HEK293T (cell line): ENCODE results near the gene NUDT12.

Experiments
- CTCF ChIA-PET: fragments of 350-600 bp; formaldehyde crosslinking; extraction: SDS; loops from one replicate; lab custom pipeline; 2021; ENCODE audit warnings: antibody characterized with exemption, inconsistent platforms; lab: Yijun Ruan, JAX
- POLR2A ChIA-PET: fragments of 350-600 bp; formaldehyde crosslinking; extraction: SDS; loops from one replicate; lab custom pipeline; 2020; ENCODE audit warnings: antibody characterized with exemption, inconsistent platforms; lab: Yijun Ruan, JAX
- DNase-seq: peaks from one replicate; pipeline ENCODE4 v3.0.0; 2012; ENCODE audit warnings: mixed read lengths; ENCODE audit errors: extremely low spot score
- ARNT ChIP-seq: fragments of 450-650 bp; IDR thresholded peaks from 2 replicates; pipeline ENCODE4 v1.6.1; 2017; ENCODE audit warnings: mild to moderate bottlenecking
- BHLHE40 ChIP-seq: fragments of 450-650 bp; IDR thresholded peaks from 2 replicates; pipeline ENCODE4 v1.6.1; 2016; ENCODE audit warnings: mild to moderate bottlenecking, moderate library complexity, borderline replicate concordance
- CTBP1 ChIP-seq: fragments of 450-650 bp; IDR thresholded peaks from 2 replicates; pipeline ENCODE4 v1.6.1; 2016; ENCODE audit warnings: borderline replicate concordance
- ELF4 ChIP-seq: fragments of 450-650 bp; IDR thresholded peaks from 2 replicates; pipeline ENCODE4 v1.6.1; 2017; ENCODE audit warnings: antibody characterized with exemption
- FOXA1 ChIP-seq: fragments of 450-650 bp; IDR thresholded peaks from 2 replicates; pipeline ENCODE4 v1.6.1; 2016; ENCODE audit warnings: mild to moderate bottlenecking
- FOXK2 ChIP-seq: fragments of 450-650 bp; IDR thresholded peaks from 2 replicates; pipeline ENCODE4 v1.6.1; 2016; ENCODE audit warnings: mild to moderate bottlenecking
- FOXM1 ChIP-seq: fragments of 450-650 bp; IDR thresholded peaks from 2 replicates; pipeline ENCODE4 v1.6.1; 2017; ENCODE audit warnings: mild to moderate bottlenecking, borderline replicate concordance
- HDGF ChIP-seq: fragments of 450-650 bp; IDR thresholded peaks from 2 replicates; pipeline ENCODE4 v1.6.1; 2017; ENCODE audit warnings: antibody characterized with exemption, borderline replicate concordance
- L3MBTL2 ChIP-seq: fragments of 450-650 bp; conservative IDR thresholded peaks from 2 replicates; pipeline ENCODE4 v1.6.1; 2016; ENCODE audit warnings: mild to moderate bottlenecking
- LEF1 ChIP-seq: fragments of 450-650 bp; IDR thresholded peaks from 2 replicates; pipeline ENCODE4 v1.6.1; 2017; ENCODE audit warnings: mild to moderate bottlenecking, borderline replicate concordance
- NFRKB ChIP-seq: fragments of 450-650 bp; IDR thresholded peaks from 2 replicates; pipeline ENCODE4 v1.6.1; 2016; ENCODE audit warnings: mild to moderate bottlenecking, moderate library complexity
- PKNOX1 ChIP-seq: fragments of 450-650 bp; IDR thresholded peaks from 2 replicates; pipeline ENCODE4 v1.6.1; 2016
- SP1 ChIP-seq: fragments of 450-650 bp; IDR thresholded peaks from 2 replicates; pipeline ENCODE4 v1.6.1; 2017
- SUZ12 ChIP-seq: fragments of 450-650 bp; IDR thresholded peaks from 2 replicates; pipeline ENCODE4 v1.6.1; 2016; ENCODE audit warnings: mild to moderate bottlenecking
- TARDBP ChIP-seq: fragments of 450-650 bp; IDR thresholded peaks from 2 replicates; pipeline ENCODE4 v1.6.1; 2016
- ZNF384 ChIP-seq: fragments of 450-650 bp; IDR thresholded peaks from 2 replicates; pipeline ENCODE4 v1.6.1; 2016

Gene NUDT12

GRCh38 chr5:103587185-103587748 lies 24.7 kb upstream of the NUDT12 start:
- DNase-seq = no peak
- TF ChIP-seq ELF4 (no peak), SUZ12 (no peak), TARDBP (no peak), ZNF384 (no peak), FOXA1 (no peak), LEF1 (no peak), HDGF (no peak), FOXK2 (no peak), NFRKB (no peak), CTBP1 (no peak), SP1 (no peak), BHLHE40 (no peak), FOXM1 (no peak), PKNOX1 (no peak), L3MBTL2 (no peak), ARNT (no peak)
- ChIA-PET CTCF (interaction anchor here (0.5 to 0.7 kb wide), 5 partner anchors 169 to 592 kb away, joined by 3 to 5 read pairs (median 4); no protein-coding TSS in a partner anchor), POLR2A (no interaction called here)

GRCh38 chr5:103582364-103582763 lies 19.8 kb upstream of the NUDT12 start:
- ChIA-PET POLR2A (no interaction called here), CTCF (interaction anchor here (0.7 to 2.7 kb wide), 3 partner anchors 46 to 598 kb away, joined by 3 to 14 read pairs (median 3); no protein-coding TSS in a partner anchor)
- no peak for TF ChIP-seq HDGF
- no peak for TF ChIP-seq SP1
- TF ChIP-seq L3MBTL2 = no peak
- peak; percentile 18 for DNase-seq

DNA sequence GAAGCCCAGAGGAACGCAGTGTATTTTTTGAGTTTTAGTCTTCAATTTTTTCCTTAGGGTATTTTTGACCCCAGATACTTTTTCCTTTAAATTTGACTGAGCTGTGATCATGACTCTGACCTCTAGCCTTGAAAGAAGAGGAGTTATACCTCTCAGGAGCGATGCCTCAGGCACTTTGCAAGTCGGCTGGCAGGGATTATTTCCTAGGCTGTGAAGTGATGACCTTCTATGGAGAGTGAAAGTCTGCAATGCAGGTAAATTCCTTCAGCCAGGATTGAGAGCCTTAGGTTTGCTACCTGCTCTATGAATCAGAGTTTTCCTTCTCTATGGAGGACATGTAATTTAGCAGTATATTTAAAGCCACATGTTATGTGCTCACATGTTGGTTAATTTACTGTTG lies 10.8 kb upstream of the NUDT12 start:
- CTCF ChIA-PET = no interaction called here
- DNase-seq = no peak
- TF ChIP-seq BHLHE40 (no peak), HDGF (no peak), SP1 (no peak), ELF4 (no peak), NFRKB (no peak), LEF1 (no peak), FOXM1 (no peak), PKNOX1 (no peak)
- POLR2A ChIA-PET = no interaction called here

DNA sequence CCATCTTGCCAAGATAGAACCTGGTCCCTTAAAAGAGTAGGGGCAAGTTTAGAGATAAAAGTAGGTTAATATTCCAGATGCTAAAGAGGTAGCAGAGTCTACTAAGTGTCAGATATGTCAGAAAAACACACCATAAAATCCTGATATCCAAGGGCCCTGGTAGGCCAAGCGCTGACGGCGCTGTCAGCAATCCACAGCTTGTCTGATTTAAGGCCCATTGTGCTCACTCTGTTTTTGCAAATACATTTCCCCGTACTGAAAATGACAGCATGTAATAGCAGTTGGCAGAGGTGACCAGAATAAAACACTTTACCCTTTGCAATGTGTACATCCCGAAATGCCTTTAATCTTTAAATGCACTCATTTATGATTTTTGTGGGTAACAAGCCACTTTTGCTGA lies 9.9 kb upstream of the NUDT12 start:
- TF ChIP-seq CTBP1 (no peak), PKNOX1 (no peak), HDGF (no peak), TARDBP (no peak), LEF1 (no peak)
- DNase-seq = no peak
- POLR2A ChIA-PET = no interaction called here
- CTCF ChIA-PET = no interaction called here

DNA sequence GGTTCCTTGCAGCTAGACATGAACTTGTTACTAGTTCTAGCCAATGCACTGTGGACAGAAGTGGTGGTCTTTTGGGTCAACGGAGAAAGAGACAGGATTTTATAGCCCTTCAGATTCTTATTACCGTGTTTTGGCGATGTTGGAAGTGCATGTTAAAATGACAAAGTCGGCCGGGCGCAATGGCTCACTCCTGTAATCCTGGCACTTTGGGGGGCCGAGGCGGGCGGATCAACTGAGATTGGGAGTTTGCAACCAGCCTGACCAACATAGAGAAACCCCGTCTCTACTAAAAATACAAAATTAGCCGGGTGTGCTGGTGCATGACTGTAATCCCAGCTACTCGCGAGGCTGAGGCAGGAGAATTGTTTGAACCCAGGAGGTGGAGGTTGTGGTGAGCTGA lies 9.1 kb upstream of the NUDT12 start:
- TF ChIP-seq FOXK2 (no peak), SP1 (no peak), ZNF384 (no peak), BHLHE40 (no peak), CTBP1 (no peak), FOXM1 (no peak), NFRKB (no peak), PKNOX1 (no peak), HDGF (no peak), L3MBTL2 (no peak)
- POLR2A ChIA-PET = no interaction called here
- CTCF ChIA-PET = no interaction called here
- no peak for DNase-seq

GRCh38 chr5:103569313-103570060 lies 6.9 kb upstream of the NUDT12 start:
- ChIA-PET POLR2A (no interaction called here), CTCF (no interaction called here)
- TF ChIP-seq NFRKB (no peak), SUZ12 (no peak), SP1 (no peak), ARNT (no peak), FOXM1 (no peak), FOXA1 (no peak)
- DNase-seq = no peak
